Measurements from ENCODE around the gene ZFHX3. TPM values are rescaled to one million over a fixed set of nuclear protein-coding genes. Genes with fewer than 3 reads are reported as not detected.

ZFHX3 gene
- total and polyA plus RNA-seq, 4 donors: 2.6 to 32.7 (median 14.7) TPM

DNA sequence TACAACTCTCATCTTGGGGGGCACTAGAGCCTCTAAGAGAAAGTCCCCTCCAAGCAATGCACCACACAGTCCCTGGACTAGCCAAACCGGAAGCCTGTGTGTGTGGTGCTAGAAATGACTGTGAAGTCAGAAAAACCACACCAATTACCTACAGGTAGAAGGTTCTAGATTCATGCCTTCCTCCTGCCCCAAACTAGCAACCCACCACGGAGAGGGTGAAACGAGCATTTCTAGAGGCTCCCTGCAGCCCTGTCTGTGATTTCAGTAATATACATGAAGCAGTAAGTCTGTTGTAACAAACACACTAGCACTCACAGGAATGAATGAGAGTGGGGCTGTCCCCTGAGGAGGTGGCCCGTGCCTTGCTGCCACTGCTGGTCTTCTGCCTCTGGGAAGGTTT is 13.6 kb downstream of the ZFHX3 start:
- no peaks in the 10 kb centered on the region for H3K36me3 ChIP-seq (ENCODE audit: control insufficient read depth in 4 of 4, insufficient read depth in 4 of 4, low read length in 4 of 4)
- H3K27me3 ChIP-seq (ENCODE audit: control insufficient read depth in 3 of 3, insufficient read depth in 3 of 3, low read length in 2 of 3): no peaks in the 10 kb centered on the region
- no peak overlapping the region for H3K9ac ChIP-seq (ENCODE audit: insufficient read depth in 1 of 2, low read length in 2 of 2)
- H3K9me3 ChIP-seq (ENCODE audit: control insufficient read depth in 4 of 4, insufficient read depth in 3 of 4, low read length in 3 of 4): no peaks in the 10 kb centered on the region
- no peak for DNase-seq
- H3K27ac ChIP-seq (ENCODE audit: low read depth in 1 of 2, low read length in 1 of 2): no peak overlapping the region
- ATAC-seq (ENCODE audit: insufficient read depth, low FRiP score): no peak
- WGBS, 2 donors: 57% methylated on average over 4 of the region's 4 CpGs
- peaks cover 14 to 63% (median 21%) of the 10 kb centered on the region in 5 donors for H3K4me1 ChIP-seq (ENCODE audit: control insufficient read depth in 5 of 5, insufficient read depth in 5 of 5, low read length in 5 of 5)
- no peak for TF ChIP-seq CTCF (IDR thresholded peaks at IDR 0.05; ENCODE audit: control extremely low read depth, extremely low read depth)
- H3K4me3 ChIP-seq: no peak overlapping the region

- peaks cover 12 to 63% (median 21%) of the 10 kb centered on the region in 5 donors for H3K4me1 ChIP-seq (ENCODE audit: control insufficient read depth in 5 of 5, insufficient read depth in 5 of 5, low read length in 5 of 5)
- TF ChIP-seq CTCF (IDR thresholded peaks at IDR 0.05; ENCODE audit: control extremely low read depth, extremely low read depth): no peak
- no peak overlapping the region for H3K4me3 ChIP-seq
- DNase-seq (peak in 2 of 3 donors; percentile 51 to 56), ATAC-seq (ENCODE audit: insufficient read depth, low FRiP score) (no peak)
- WGBS, 2 donors: 57 to 58% methylated on average over 19 to 20 of the region's 20 CpGs
- no peaks in the 10 kb centered on the region for H3K9me3 ChIP-seq (ENCODE audit: control insufficient read depth in 4 of 4, insufficient read depth in 3 of 4, low read length in 3 of 4)
- peak overlapping the region; percentile 55 to 57 for H3K9ac ChIP-seq (ENCODE audit: insufficient read depth in 1 of 2, low read length in 2 of 2)
- H3K36me3 ChIP-seq (ENCODE audit: control insufficient read depth in 4 of 4, insufficient read depth in 4 of 4, low read length in 4 of 4): no peaks in the 10 kb centered on the region
- peak overlapping the region in 1 of 2 donors; percentile 40 for H3K27ac ChIP-seq (ENCODE audit: low read depth in 1 of 2, low read length in 1 of 2)
- no peaks in the 10 kb centered on the region for H3K27me3 ChIP-seq (ENCODE audit: control insufficient read depth in 3 of 3, insufficient read depth in 3 of 3, low read length in 2 of 3)
Observed at GRCh38 chr16:73033271-73033998, 14.5 kb downstream of the ZFHX3 start.

GRCh38 chr16:73032541-73033270 is 15.2 kb downstream of the ZFHX3 start:
- WGBS, 2 donors: 54 to 56% methylated on average over 10 of the region's 10 CpGs
- H3K9ac ChIP-seq (ENCODE audit: insufficient read depth in 1 of 2, low read length in 2 of 2): peak overlapping the region in 1 of 2 donors; percentile 55
- peak overlapping the region in 1 of 2 donors; percentile 13 for H3K27ac ChIP-seq (ENCODE audit: low read depth in 1 of 2, low read length in 1 of 2)
- no peaks in the 10 kb centered on the region for H3K9me3 ChIP-seq (ENCODE audit: control insufficient read depth in 4 of 4, insufficient read depth in 3 of 4, low read length in 3 of 4)
- ATAC-seq (ENCODE audit: insufficient read depth, low FRiP score): no peak
- H3K27me3 ChIP-seq (ENCODE audit: control insufficient read depth in 3 of 3, insufficient read depth in 3 of 3, low read length in 2 of 3): no peaks in the 10 kb centered on the region
- H3K4me3 ChIP-seq: no peak overlapping the region
- DNase-seq: peak in 1 of 3 donors; percentile 49
- no peak for TF ChIP-seq CTCF (IDR thresholded peaks at IDR 0.05; ENCODE audit: control extremely low read depth, extremely low read depth)
- H3K4me1 ChIP-seq (ENCODE audit: control insufficient read depth in 5 of 5, insufficient read depth in 5 of 5, low read length in 5 of 5): peaks cover 13 to 64% (median 19%) of the 10 kb centered on the region in 5 donors
- H3K36me3 ChIP-seq (ENCODE audit: control insufficient read depth in 4 of 4, insufficient read depth in 4 of 4, low read length in 4 of 4): no peaks in the 10 kb centered on the region
